ENCODE results near the gene COX10.

DNA sequence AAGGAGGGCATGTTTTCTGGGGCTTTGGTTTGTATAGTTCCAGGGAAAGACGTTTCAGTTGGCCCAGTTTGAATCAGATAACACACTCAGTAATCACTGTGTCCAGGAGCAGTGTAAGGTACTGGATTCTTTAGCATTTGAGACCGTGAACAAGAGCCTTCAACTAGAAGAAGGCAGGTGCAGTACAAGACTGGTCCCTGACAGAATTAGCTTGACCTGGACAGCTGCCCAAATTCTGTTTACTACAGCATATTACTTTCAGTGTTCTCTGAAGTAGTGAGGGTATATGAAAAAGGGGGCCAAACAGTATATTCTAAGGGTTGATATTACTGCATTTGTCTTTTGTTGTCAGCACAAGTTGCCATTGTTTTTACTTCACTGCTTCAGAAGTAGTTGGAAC lies 81.3 kb downstream of the COX10 start:
- TF ChIP-seq, protein P1, sequence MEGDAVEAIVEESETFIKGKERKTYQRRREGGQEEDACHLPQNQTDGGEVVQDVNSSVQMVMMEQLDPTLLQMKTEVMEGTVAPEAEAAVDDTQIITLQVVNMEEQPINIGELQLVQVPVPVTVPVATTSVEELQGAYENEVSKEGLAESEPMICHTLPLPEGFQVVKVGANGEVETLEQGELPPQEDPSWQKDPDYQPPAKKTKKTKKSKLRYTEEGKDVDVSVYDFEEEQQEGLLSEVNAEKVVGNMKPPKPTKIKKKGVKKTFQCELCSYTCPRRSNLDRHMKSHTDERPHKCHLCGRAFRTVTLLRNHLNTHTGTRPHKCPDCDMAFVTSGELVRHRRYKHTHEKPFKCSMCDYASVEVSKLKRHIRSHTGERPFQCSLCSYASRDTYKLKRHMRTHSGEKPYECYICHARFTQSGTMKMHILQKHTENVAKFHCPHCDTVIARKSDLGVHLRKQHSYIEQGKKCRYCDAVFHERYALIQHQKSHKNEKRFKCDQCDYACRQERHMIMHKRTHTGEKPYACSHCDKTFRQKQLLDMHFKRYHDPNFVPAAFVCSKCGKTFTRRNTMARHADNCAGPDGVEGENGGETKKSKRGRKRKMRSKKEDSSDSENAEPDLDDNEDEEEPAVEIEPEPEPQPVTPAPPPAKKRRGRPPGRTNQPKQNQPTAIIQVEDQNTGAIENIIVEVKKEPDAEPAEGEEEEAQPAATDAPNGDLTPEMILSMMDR (IDR thresholded peaks at IDR 0.05; ENCODE audit: low read depth, low read length), result no peak
- TF ChIP-seq EZH2phosphoT487 (IDR thresholded peaks at IDR 0.05; ENCODE audit: low read depth), result no peak

All from OCI-LY3 (cell line).